ENCODE results near the gene WDR31. TPM values are rescaled to one million over a fixed set of nuclear protein-coding genes. Genes with fewer than 3 reads are reported as not detected.
"Not testable (repeated sequence)": the region's sequence is repeated elsewhere in the genome, so short reads cannot be mapped to it uniquely, and the experiment has no call there.

WDR31 gene
- total RNA-seq, 1 donor from 2014 or later = 2.7 TPM

DNA sequence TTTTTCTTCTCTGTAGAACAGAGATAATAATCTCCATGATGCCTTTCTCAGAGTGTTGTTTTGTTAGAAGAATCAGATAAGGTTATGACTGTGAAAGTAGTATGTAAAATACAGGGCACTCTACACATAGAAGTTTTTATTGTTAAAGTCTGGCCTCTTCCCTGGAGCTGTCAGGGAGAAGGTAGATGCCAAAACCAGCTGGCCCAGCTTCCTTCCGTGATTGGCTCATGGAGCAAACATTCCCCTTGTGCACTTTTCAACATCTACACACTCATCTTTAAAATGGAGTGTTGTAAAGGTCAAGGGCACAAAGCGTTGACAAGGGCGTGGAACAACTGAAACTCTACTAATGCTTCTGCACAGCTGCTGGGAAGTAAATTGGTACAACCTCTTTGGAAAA is 29.5 kb downstream of the WDR31 start:
- Mint-ChIP-seq H3K9me3 (no peaks in the 10 kb centered on the region), H3K4me3 (no peak overlapping the region), H3K27ac (no peak overlapping the region), H3K36me3 (ENCODE audit: low read depth) (no peaks in the 10 kb centered on the region), H3K27me3 (no peaks in the 10 kb centered on the region), H3K4me1 (peaks cover 2% of the 10 kb centered on the region)
- no peak for DNase-seq
- intact Hi-C loops (cut with micrococcal nuclease) = loop anchor here (5.0 kb wide), 1 partner anchor 37 kb away; the partner anchor contains the start of gene BSPRY

DNA sequence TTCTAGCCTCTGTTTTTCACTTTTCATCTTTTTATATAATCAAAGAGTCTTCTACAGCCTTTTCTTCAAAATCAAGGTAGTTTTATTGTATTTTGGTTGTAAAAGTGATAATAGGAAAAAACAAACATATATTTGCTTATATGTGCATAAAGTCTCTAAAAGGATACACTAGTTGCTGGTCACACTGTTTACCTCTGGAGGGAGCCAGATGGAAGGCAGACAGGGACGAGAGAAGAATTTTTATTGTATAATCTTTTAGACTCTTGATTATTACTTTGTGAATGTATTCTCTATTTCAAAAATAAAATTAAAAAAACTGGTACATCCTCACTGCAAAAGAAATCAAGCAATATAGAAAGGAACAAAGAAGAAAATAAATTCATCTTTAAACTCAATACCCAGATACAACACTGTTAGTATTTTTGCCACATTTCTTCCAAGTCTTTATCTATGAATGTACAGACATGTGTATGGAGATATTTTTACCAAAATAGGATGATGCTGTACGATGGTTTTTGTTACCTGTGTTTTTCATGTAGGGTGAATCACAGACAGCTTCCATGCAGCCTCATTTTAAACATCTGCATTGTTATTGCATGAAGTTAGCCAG is 30.8 kb downstream of the WDR31 start:
- Mint-ChIP-seq H3K9me3 (no peaks in the 10 kb centered on the region), H3K4me3 (no peak overlapping the region), H3K27me3 (peaks cover 3% of the 10 kb centered on the region), H3K27ac (no peak overlapping the region), H3K4me1 (peaks cover 2% of the 10 kb centered on the region), H3K36me3 (ENCODE audit: low read depth) (no peaks in the 10 kb centered on the region)
- intact Hi-C loops (cut with micrococcal nuclease) = loop anchor here (1.0 kb wide), 3 partner anchors 92 to 349 kb away; partner anchors contain the start of gene ALAD
- peak; percentile 79 for DNase-seq

- H3K9me3 Mint-ChIP-seq = no peaks in the 10 kb centered on the region
- DNase-seq = no peak
- no peaks in the 10 kb centered on the region for H3K36me3 Mint-ChIP-seq (ENCODE audit: low read depth)
- peaks cover 4% of the 10 kb centered on the region for H3K27me3 Mint-ChIP-seq
- intact Hi-C loops (cut with micrococcal nuclease) = no loop called here
- H3K4me3 Mint-ChIP-seq = no peak overlapping the region
- no peak overlapping the region for H3K27ac Mint-ChIP-seq
- peaks cover 2% of the 10 kb centered on the region for H3K4me1 Mint-ChIP-seq
These were observed 32.6 kb downstream of the WDR31 start for GRCh38 chr9:113307396-113307975.

- H3K4me1 Mint-ChIP-seq = peaks cover 2% of the 10 kb centered on the region
- H3K4me3 Mint-ChIP-seq = no peak overlapping the region
- H3K9me3 Mint-ChIP-seq = no peaks in the 10 kb centered on the region
- intact Hi-C loops (cut with micrococcal nuclease) = no loop called here
- DNase-seq = no peak
- no peak overlapping the region for H3K27ac Mint-ChIP-seq
- H3K36me3 Mint-ChIP-seq (ENCODE audit: low read depth) = no peaks in the 10 kb centered on the region
- peaks cover 8% of the 10 kb centered on the region for H3K27me3 Mint-ChIP-seq
These were observed 33.5 kb downstream of the WDR31 start for GRCh38 chr9:113306566-113306965.

DNA sequence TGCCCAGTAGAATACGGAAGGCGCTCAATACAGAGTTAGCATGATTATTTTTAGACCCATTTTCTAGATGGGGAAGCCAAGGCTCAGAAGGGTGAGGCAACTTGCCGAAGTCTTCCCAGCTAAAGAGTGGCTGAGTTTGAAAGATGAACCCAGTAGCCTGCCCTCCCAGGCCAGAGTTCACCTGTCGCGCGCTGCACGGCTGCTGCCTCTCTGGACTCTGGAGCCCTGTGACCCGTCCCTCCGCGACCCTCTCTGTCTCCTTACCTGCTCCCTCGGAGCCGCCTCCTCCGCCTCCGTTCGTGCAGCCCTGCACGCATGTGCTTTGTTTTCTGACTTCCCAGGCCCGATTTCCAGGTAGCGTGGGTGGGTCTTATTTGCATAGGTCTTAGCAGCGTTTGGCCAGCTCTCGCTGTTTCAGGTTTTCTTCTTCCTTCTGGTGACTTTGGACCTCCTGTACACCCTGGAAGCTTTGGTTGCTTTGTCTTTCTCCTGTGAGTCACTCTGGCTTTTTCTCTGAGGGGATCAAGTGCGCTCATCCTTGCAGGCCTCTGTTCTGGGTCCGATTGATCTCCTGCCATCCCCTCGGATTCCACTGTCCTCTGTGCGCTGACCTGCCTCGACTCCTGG is 37.2 kb downstream of the WDR31 start, which contains the start of gene RNF183:
Gene RNF183 (minus strand): TSS at position 585 of the 627 bp plus-strand sequence. CDS start 5,192 bp downstream, outside the sequence.
- intact Hi-C loops (cut with micrococcal nuclease) = no loop called here
- no peaks in the 10 kb centered on the region for H3K4me1 Mint-ChIP-seq
- H3K27me3 Mint-ChIP-seq = peaks cover 17% of the 10 kb centered on the region
- H3K9me3 Mint-ChIP-seq = no peaks in the 10 kb centered on the region
- no peak within 1 kb of the TSS for H3K27ac Mint-ChIP-seq
- H3K4me3 Mint-ChIP-seq = no peak within 1 kb of the TSS
- no peaks in the 10 kb centered on the region for H3K36me3 Mint-ChIP-seq (ENCODE audit: low read depth)
- DNase-seq = no peak

GRCh38 chr9:113301548-113301947 is 38.5 kb downstream of the WDR31 start:
- H3K9me3 Mint-ChIP-seq = no peaks in the 10 kb centered on the region
- H3K27me3 Mint-ChIP-seq = peaks cover 17% of the 10 kb centered on the region
- H3K36me3 Mint-ChIP-seq (ENCODE audit: low read depth) = no peaks in the 10 kb centered on the region
- H3K27ac Mint-ChIP-seq = no peak overlapping the region
- no peaks in the 10 kb centered on the region for H3K4me1 Mint-ChIP-seq
- DNase-seq = no peak
- no peak overlapping the region for H3K4me3 Mint-ChIP-seq
- intact Hi-C loops (cut with micrococcal nuclease) = no loop called here

- intact Hi-C loops (cut with micrococcal nuclease) = no loop called here
- Mint-ChIP-seq H3K9me3 (no peaks in the 10 kb centered on the region), H3K27me3 (peaks cover 16% of the 10 kb centered on the region), H3K4me1 (peaks cover 2% of the 10 kb centered on the region), H3K27ac (no peak overlapping the region), H3K36me3 (ENCODE audit: low read depth) (peaks cover 3% of the 10 kb centered on the region), H3K4me3 (no peak overlapping the region)
- DNase-seq = no peak
These were observed 40.2 kb downstream of the WDR31 start for GRCh38 chr9:113299800-113300292.

DNA sequence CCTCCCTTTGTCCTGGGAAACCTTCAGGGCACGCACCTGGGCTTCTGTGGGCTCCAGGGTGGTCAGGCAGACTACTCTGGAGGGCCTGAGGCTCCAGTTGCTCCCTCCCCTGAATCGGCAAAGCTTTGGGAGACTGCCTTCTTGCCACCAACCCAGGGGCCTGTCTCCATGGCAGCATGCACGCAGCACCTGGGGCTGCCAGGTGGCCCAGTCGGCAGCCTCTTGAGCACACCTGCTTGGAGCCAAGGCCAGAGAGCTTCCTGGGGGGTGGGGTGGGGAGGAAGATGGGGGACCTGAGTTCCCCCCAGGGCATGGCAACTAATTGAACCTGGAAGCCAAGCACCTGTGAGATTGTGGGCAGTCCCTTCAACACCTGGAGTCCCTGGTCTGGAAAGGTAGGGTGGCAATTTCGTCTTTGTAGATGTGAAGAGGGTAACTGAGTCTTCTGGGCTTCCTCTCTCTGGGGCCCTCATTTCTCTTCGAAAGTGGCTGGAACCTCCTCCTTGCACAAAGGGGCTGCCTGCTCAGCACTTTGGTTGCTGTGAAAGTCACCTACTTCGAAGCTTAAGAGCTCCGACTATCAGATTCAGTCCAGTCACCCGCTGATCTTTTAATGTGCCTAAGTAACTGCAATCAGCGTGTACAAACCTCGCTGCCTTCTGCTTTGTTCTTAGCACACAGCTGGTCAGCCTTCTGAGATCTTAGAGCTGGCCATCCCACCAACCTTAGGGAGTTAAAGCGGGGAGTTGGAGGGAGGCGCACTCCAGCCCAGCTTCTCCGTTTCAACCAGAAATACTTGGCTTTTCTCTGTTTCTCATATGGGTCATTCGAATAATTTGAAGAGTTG is 40.9 kb downstream of the WDR31 start:
- intact Hi-C loops (cut with micrococcal nuclease) = no loop called here
- Mint-ChIP-seq H3K27me3 (peaks cover 13% of the 10 kb centered on the region), H3K4me3 (no peak overlapping the region)

DNA sequence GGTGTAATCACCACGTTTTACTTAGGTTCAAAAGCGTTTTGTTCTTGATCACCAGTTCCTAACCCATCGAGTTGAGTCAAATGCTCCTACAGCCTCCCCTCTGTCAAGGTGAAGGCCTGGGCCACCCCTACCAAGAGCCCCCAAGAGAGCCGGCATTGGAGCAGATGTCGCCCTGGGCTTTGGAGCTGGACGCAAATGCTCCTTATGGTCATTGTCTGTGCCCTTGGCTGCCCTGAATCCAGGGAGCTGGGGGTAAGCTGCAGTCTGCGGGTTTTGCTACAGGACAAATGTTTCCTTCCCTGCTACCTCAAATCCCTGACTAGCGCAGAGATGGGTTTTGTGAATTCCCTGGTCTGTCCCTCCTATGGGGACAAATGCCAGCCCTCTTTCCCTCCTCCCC is 41.8 kb downstream of the WDR31 start:
- peaks cover 13% of the 10 kb centered on the region for H3K27me3 Mint-ChIP-seq
- no peaks in the 10 kb centered on the region for H3K9me3 Mint-ChIP-seq
- peaks cover 4% of the 10 kb centered on the region for H3K36me3 Mint-ChIP-seq (ENCODE audit: low read depth)
- DNase-seq = no peak
- no peak overlapping the region for H3K27ac Mint-ChIP-seq
- intact Hi-C loops (cut with micrococcal nuclease) = no loop called here
- H3K4me3 Mint-ChIP-seq = no peak overlapping the region
- peaks cover 2% of the 10 kb centered on the region for H3K4me1 Mint-ChIP-seq

More for the DNA sequence above, 40.9 kb downstream of the WDR31 start:
- no peak for DNase-seq
- Mint-ChIP-seq H3K27ac (no peak overlapping the region), H3K36me3 (ENCODE audit: low read depth) (peaks cover 4% of the 10 kb centered on the region), H3K9me3 (no peaks in the 10 kb centered on the region), H3K4me1 (peaks cover 2% of the 10 kb centered on the region)

GRCh38 chr9:113296796-113297558 is 43.1 kb downstream of the WDR31 start:
- Mint-ChIP-seq H3K27ac (no peak overlapping the region), H3K4me1 (peaks cover 2% of the 10 kb centered on the region)

DNA sequence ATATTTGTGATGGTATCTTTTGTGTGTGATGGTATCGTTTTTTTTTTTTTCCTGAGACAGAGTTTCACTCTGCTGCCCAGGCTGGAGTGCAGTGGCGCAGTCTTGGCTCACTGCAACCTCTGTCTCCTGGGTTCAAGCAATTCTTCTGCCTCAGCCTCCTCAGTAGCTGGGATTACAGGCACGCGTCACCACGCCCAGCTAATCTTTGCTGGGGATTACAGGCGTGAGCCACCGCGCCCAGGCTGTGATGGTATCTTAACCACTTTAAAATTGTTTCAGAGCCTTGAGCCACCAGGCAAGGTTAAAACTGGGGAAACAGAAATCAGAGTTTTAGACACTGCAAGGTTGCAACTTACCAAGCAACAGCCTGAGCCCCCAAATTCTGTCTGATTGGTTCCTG is 43.8 kb downstream of the WDR31 start:
- H3K9me3 Mint-ChIP-seq; H3K27ac Mint-ChIP-seq; intact Hi-C loops (cut with micrococcal nuclease); H3K4me1 Mint-ChIP-seq; H3K27me3 Mint-ChIP-seq; DNase-seq; H3K4me3 Mint-ChIP-seq: not testable (repeated sequence)
- H3K36me3 Mint-ChIP-seq (ENCODE audit: low read depth) = peaks cover 17% of the 10 kb centered on the region

More at GRCh38 chr9:113296796-113297558, 43.1 kb downstream of the WDR31 start:
- no peak for DNase-seq
- Mint-ChIP-seq H3K4me3 (no peak overlapping the region), H3K9me3 (no peaks in the 10 kb centered on the region), H3K36me3 (ENCODE audit: low read depth) (peaks cover 10% of the 10 kb centered on the region), H3K27me3 (peaks cover 9% of the 10 kb centered on the region)
- intact Hi-C loops (cut with micrococcal nuclease) = no loop called here

DNA sequence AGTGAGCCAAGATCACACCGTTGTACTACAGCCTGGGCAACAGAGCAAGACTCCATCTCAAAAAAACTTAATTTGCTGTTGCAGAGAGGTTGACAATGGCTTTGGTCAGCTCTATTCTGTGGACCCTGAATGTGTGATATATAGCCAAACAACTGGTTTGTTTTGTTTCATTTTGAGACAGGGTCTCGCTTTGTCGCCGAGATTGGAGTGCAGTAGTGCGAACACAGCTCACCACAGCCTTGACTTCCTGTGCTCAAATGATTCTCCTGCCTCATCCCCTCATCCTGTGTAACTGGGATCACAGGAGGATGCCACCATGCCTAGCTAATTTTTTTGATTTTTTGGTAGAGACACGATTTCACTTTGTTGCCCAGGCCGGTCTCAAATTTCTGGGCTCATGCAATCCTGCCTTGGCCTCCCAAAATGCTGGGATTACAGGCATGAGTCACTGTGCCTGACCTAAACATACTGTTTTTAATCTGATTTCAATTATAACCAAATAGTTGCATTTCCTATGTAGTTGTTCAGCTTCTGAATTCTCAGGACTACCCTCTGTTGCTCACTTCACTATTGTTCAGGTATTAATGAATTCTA is 46.7 kb downstream of the WDR31 start:
- H3K27ac Mint-ChIP-seq = no peak overlapping the region
- intact Hi-C loops (cut with micrococcal nuclease) = no loop called here

More for the DNA sequence above, 46.7 kb downstream of the WDR31 start:
- H3K4me1 Mint-ChIP-seq = peaks cover 7% of the 10 kb centered on the region
- no peaks in the 10 kb centered on the region for H3K27me3 Mint-ChIP-seq
- H3K4me3 Mint-ChIP-seq = no peak overlapping the region
- DNase-seq = no peak
- peaks cover 39% of the 10 kb centered on the region for H3K36me3 Mint-ChIP-seq (ENCODE audit: low read depth)
- H3K9me3 Mint-ChIP-seq = no peaks in the 10 kb centered on the region
